H1 (cell line): ENCODE data around the gene SLPI. TPM values are rescaled to one million over a fixed set of nuclear protein-coding genes. Genes with fewer than 3 reads are reported as not detected.
A peak's percentile ranks its signal among the peaks of the same experiment; 100 is the strongest.

Experiments
- CTCF ChIA-PET: fragments of 300-600 bp; sonication (Branson Sonifier 250); formaldehyde crosslinking; loops from one replicate; lab custom pipeline; 2021; ENCODE audit not compliant: partially characterized antibody; lab: Charles Lee
- POLR2A ChIA-PET: fragments of 300-600 bp; sonication (Branson Sonifier 250); formaldehyde crosslinking; loops from one replicate; lab custom pipeline; 2021; ENCODE audit warnings: inconsistent platforms; ENCODE audit not compliant: partially characterized antibody; lab: Charles Lee
- DNase-seq, 2 experiments: peaks; one replicate each; pipeline versions ENCODE4 v3.0.0 to v3.0.0-alpha.2; 2010 to 2022; ENCODE audit warnings: low spot score in 2 of 2, low read depth in 1 of 2, mixed read lengths in 1 of 2
- FAIRE-seq: peaks from 2 replicates; lab custom pipeline; 2011; peaks lifted over from hg19 to GRCh38; lab: Jason Lieb, UNC
- H2AFZ ChIP-seq: 2 replicates; pipeline ENCODE4 v1.8.1; 2012; ENCODE audit warnings: low read length, inconsistent platforms
- H2AK5ac ChIP-seq: 2 replicates; pipeline ENCODE4 v1.6.1; 2013; ENCODE audit warnings: low read depth, low read length
- H2BK120ac ChIP-seq: replicated peaks from 2 replicates; pipeline ENCODE3; 2013; ENCODE audit warnings: low read depth, low read length, inconsistent platforms
- H2BK12ac ChIP-seq: 2 replicates; pipeline ENCODE4 v1.6.1; 2013; ENCODE audit warnings: low read depth, low read length
- H2BK15ac ChIP-seq: 2 replicates; pipeline ENCODE4 v1.6.1; 2013; ENCODE audit warnings: low read length
- H2BK20ac ChIP-seq: 2 replicates; pipeline ENCODE4 v1.6.1; 2013; ENCODE audit warnings: low read length
- H2BK5ac ChIP-seq: 2 replicates; pipeline ENCODE4 v1.6.1; 2013; ENCODE audit warnings: low read depth, low read length
- H3K14ac ChIP-seq: 2 replicates; pipeline ENCODE4 v1.6.1; 2013; ENCODE audit warnings: inconsistent platforms; ENCODE audit not compliant: insufficient read length
- H3K18ac ChIP-seq: 2 replicates; pipeline ENCODE4 v1.6.1; 2013; ENCODE audit warnings: low read length; ENCODE audit errors: extremely low read depth
- H3K23ac ChIP-seq: 2 replicates; pipeline ENCODE4 v1.6.1; 2013; ENCODE audit warnings: inconsistent platforms; ENCODE audit not compliant: insufficient read length
- H3K23me2 ChIP-seq: 2 replicates; pipeline ENCODE4 v1.6.1; 2013; ENCODE audit warnings: low read depth, low read length
- H3K27ac ChIP-seq: 2 replicates; pipeline ENCODE4 v1.6.1; 2011; ENCODE audit warnings: low read depth, low read length, inconsistent platforms
- H3K27me3 ChIP-seq, 4 experiments: replicated peaks in 1 of 4; 1 replicate in 1 of 4; 2 replicates in 3 of 4; pipeline versions ENCODE4 v1.6.1 to v1.8.1; 2011 to 2013; ENCODE audit warnings: low read length in 3 of 4, mild to moderate bottlenecking in 3 of 4, inconsistent platforms in 2 of 4, mixed read lengths in 2 of 4, moderate library complexity in 1 of 4; ENCODE audit not compliant: control insufficient read depth in 3 of 4, insufficient read depth in 3 of 4; ENCODE audit errors: extremely low read depth in 1 of 4
- H3K36me3 ChIP-seq, 4 experiments: 2 replicates each; pipeline versions ENCODE4 v1.6.1 to v1.8.1; 2011 to 2013; ENCODE audit warnings: mild to moderate bottlenecking in 4 of 4, low read length in 3 of 4, moderate library complexity in 2 of 4, control low read depth in 1 of 4, inconsistent platforms in 1 of 4; ENCODE audit not compliant: insufficient read depth in 4 of 4, control insufficient read depth in 2 of 4
- H3K4ac ChIP-seq: replicated peaks from 2 replicates; pipeline ENCODE3; 2013; ENCODE audit warnings: low read length, low read depth, mixed read lengths, inconsistent platforms; ENCODE audit not compliant: insufficient read length
- H3K4me1 ChIP-seq, 4 experiments: replicated peaks in 1 of 4; 1 replicate in 1 of 4; 2 replicates in 3 of 4; pipeline versions ENCODE4 v1.6.1 to v1.8.1; 2011 to 2013; ENCODE audit warnings: low read length in 3 of 4, inconsistent platforms in 2 of 4, mixed read lengths in 1 of 4; ENCODE audit not compliant: insufficient read depth in 4 of 4, control insufficient read depth in 3 of 4
- H3K4me2 ChIP-seq, 2 experiments: 2 replicates each; pipeline versions ENCODE4 v1.6.1 to v1.8.1; 2011 to 2013; ENCODE audit warnings: low read depth in 2 of 2, low read length in 2 of 2, control low read depth in 1 of 2, inconsistent platforms in 1 of 2, mild to moderate bottlenecking in 1 of 2; ENCODE audit not compliant: insufficient read depth in 1 of 2
- H3K4me3 ChIP-seq, 4 experiments: fragments of 200-600, 300-600 bp in 1 of 4; sonication (generic), shearing (Covaris generic), sonication (Bioruptor Twin) in 1 of 4; 2 replicates each; pipeline versions ENCODE4 v1.5.1 to v1.8.1; 2011 to 2016; ENCODE audit warnings: low read length in 4 of 4, low read depth in 3 of 4, control low read depth in 2 of 4, inconsistent platforms in 2 of 4, mild to moderate bottlenecking in 2 of 4, mixed read lengths in 1 of 4, moderate library complexity in 1 of 4; ENCODE audit not compliant: insufficient read depth in 2 of 4; ENCODE audit errors: extremely low read depth in 1 of 4
- H3K56ac ChIP-seq: replicated peaks from 2 replicates; pipeline ENCODE3; 2013; ENCODE audit warnings: low read depth, mild to moderate bottlenecking, mixed read lengths, low read length, inconsistent platforms; ENCODE audit not compliant: insufficient read length
- H3K79me1 ChIP-seq: 2 replicates; pipeline ENCODE4 v1.6.1; 2013; ENCODE audit warnings: low read depth, low read length, control low read depth
- H3K79me2 ChIP-seq, 2 experiments: 2 replicates each; pipeline versions ENCODE4 v1.6.1 to v1.8.1; 2012 to 2013; ENCODE audit warnings: low read length in 2 of 2, mild to moderate bottlenecking in 2 of 2, inconsistent platforms in 1 of 2; ENCODE audit not compliant: insufficient read depth in 2 of 2, control insufficient read depth in 1 of 2
- H3K9ac ChIP-seq, 4 experiments: replicated peaks in 1 of 4; 1 replicate in 1 of 4; 2 replicates in 3 of 4; pipeline versions ENCODE4 v1.6.1 to v1.8.1; 2011 to 2013; ENCODE audit warnings: low read depth in 3 of 4, low read length in 3 of 4, control low read depth in 2 of 4, mild to moderate bottlenecking in 2 of 4, moderate library complexity in 2 of 4, inconsistent platforms in 1 of 4; ENCODE audit errors: extremely low read depth in 1 of 4
- H3K9me3 ChIP-seq, 2 experiments: 2 replicates each; pipeline versions ENCODE4 v1.6.1 to v1.8.1; 2012 to 2013; ENCODE audit warnings: mild to moderate bottlenecking in 2 of 2, moderate library complexity in 2 of 2, control low read depth in 1 of 2, inconsistent platforms in 1 of 2, low read depth in 1 of 2, low read length in 1 of 2, mixed read lengths in 1 of 2; ENCODE audit not compliant: insufficient read depth in 2 of 2
- H4K20me1 ChIP-seq, 2 experiments: replicated peaks in 1 of 2; 2 replicates each; pipeline versions ENCODE3 to v1.8.1; 2011 to 2013; ENCODE audit warnings: inconsistent platforms in 2 of 2, low read length in 2 of 2, mild to moderate bottlenecking in 1 of 2; ENCODE audit not compliant: insufficient read depth in 2 of 2, control insufficient read depth in 1 of 2
- H4K5ac ChIP-seq: 2 replicates; pipeline ENCODE4 v1.6.1; 2013; ENCODE audit warnings: low read length, low read depth, mixed read lengths, inconsistent platforms; ENCODE audit not compliant: insufficient read length
- H4K8ac ChIP-seq: 2 replicates; pipeline ENCODE4 v1.8.0; 2013; ENCODE audit warnings: mild to moderate bottlenecking, moderate library complexity, low read length, inconsistent platforms; ENCODE audit not compliant: insufficient read depth; ENCODE audit errors: extremely low read depth
- H4K91ac ChIP-seq: replicated peaks from 2 replicates; pipeline ENCODE3; 2013; ENCODE audit warnings: low read length, mixed read lengths, inconsistent platforms; ENCODE audit not compliant: insufficient read length
- HDAC2 ChIP-seq, 2 experiments: fragments of 300-600 bp in 1 of 2; sonication (generic) in 1 of 2; IDR thresholded peaks; 2 replicates each; pipeline ENCODE4 v1.6.1; 2011 to 2012; ENCODE audit warnings: low read depth in 2 of 2, low read length in 2 of 2, mild to moderate bottlenecking in 2 of 2, moderate library complexity in 2 of 2, borderline replicate concordance in 1 of 2, inconsistent platforms in 1 of 2
- MAFK ChIP-seq: IDR thresholded peaks from 2 replicates; pipeline ENCODE4 v1.6.1; 2012; ENCODE audit warnings: low read depth, mild to moderate bottlenecking, improper control_type of control experiment, low read length
- WGBS, 2 experiments: shearing (Covaris generic) in 1 of 2; methylation state at CpG; one replicate each; pipeline versions ENCODE4 v1.1.6 to v1.1.7; 2013 to 2015; ENCODE audit warnings: low lambda C conversion rate in 2 of 2, mixed read lengths in 2 of 2, inconsistent platforms in 1 of 2, low coverage in 1 of 2, missing lambda C conversion rate in 1 of 2; ENCODE audit not compliant: insufficient replicate concordance in 2 of 2, insufficient coverage in 1 of 2, insufficient read length in 1 of 2; ENCODE audit errors: extremely low coverage in 1 of 2, missing lambda C conversion rate in 1 of 2; 5-methylcytosine and 5-hydroxymethylcytosine counted together
- polyA plus RNA-seq, 7 experiments: library from polyadenylated mRNA; depleted of rRNA in 3 of 7; stranded (reverse) in 5 of 7; unstranded in 2 of 7; fragments of >200 nt in 5 of 7; fragments of 200-250 nt in 2 of 7; gene quantifications; 1 replicate in 5 of 7; 2 replicates in 1 of 7; 4 replicates in 1 of 7; pipeline versions ENCODE4 v1.2.1 to v1.2.3, GENCODE V29; 2011 to 2013; ENCODE audit warnings: missing spikeins in 2 of 7, mixed read lengths in 2 of 7
- total RNA-seq: library from RNA; stranded (reverse); fragmentation: NEBNext Ultra II Directional; extraction: Animal tissue kit (Norgen Biotek cat#: 25700); gene quantifications from 2 replicates; pipeline ENCODE4 v1.2.1, GENCODE V29; 2021

SLPI gene
- total and polyA plus RNA-seq, 2 of the 8 experiments (the other 6 are each of a cell fraction or from before 2014, with no cell fraction given): not detected

- TF ChIP-seq HDAC2 (IDR thresholded peaks at IDR 0.05; ENCODE audit: borderline replicate concordance in 1 of 2, low read depth in 2 of 2, low read length in 2 of 2) (no peak), MAFK (peak; percentile 42; the same call in 1 of the 2 replicates)
- FAIRE-seq: no peak
Measured at GRCh38 chr20:45251884-45252560, 2.3 kb downstream of the SLPI start.

More at GRCh38 chr20:45251884-45252560, 2.3 kb downstream of the SLPI start:
- H3K27ac ChIP-seq: no peak overlapping the region
- no peaks in the 10 kb centered on the region for H3K36me3 ChIP-seq
- no peak overlapping the region for H3K18ac ChIP-seq
- no peak overlapping the region for H3K56ac ChIP-seq
- peaks cover 0 to 2% (median 0%) of the 10 kb centered on the region in 4 experiments; a peak in 2 of 7 replicates for H3K27me3 ChIP-seq
- no peak overlapping the region for H4K5ac ChIP-seq
- no peak overlapping the region for H2AK5ac ChIP-seq
- no peak overlapping the region for H3K9ac ChIP-seq
- H3K9me3 ChIP-seq: no peaks in the 10 kb centered on the region
- H3K23ac ChIP-seq: no peak overlapping the region
- no peak overlapping the region for H2BK20ac ChIP-seq
- no peak overlapping the region for H2BK120ac ChIP-seq
- no peak overlapping the region for H3K4me3 ChIP-seq
- no peak overlapping the region for H2BK5ac ChIP-seq
- ChIA-PET POLR2A (no interaction called here), CTCF (interaction anchor here (0.9 to 1.3 kb wide), 2 partner anchors 11 to 42 kb away, joined by 3 to 4 read pairs; no protein-coding TSS in a partner anchor)
- no peaks in the 10 kb centered on the region for H3K79me2 ChIP-seq
- H2BK15ac ChIP-seq: no peak overlapping the region
- no peaks in the 10 kb centered on the region for H4K20me1 ChIP-seq
- H2AFZ ChIP-seq: no peak overlapping the region
- H3K4me2 ChIP-seq: no peak overlapping the region
- no peak overlapping the region for H4K8ac ChIP-seq
- H2BK12ac ChIP-seq: no peak overlapping the region
- H3K23me2 ChIP-seq: no peaks in the 10 kb centered on the region
- WGBS, 2 experiments: 79% methylated on average over 5 of the region's 5 CpGs; no CpG with 5 or more reads in 1 of the 2 experiments
- no peak overlapping the region for H4K91ac ChIP-seq
- no peaks in the 10 kb centered on the region for H3K79me1 ChIP-seq
- DNase-seq: no peak
- H3K4me1 ChIP-seq: no peaks in the 10 kb centered on the region
- no peak overlapping the region for H3K4ac ChIP-seq
- H3K14ac ChIP-seq: no peak overlapping the region
